Gastroesophageal sphincter (tissue), 4 donors: ENCODE data around the gene ARHGEF3. TPM values are rescaled to one million over a fixed set of nuclear protein-coding genes. Genes with fewer than 3 reads are reported as not detected.
"Not testable (repeated sequence)": the region's sequence is repeated elsewhere in the genome, so short reads cannot be mapped to it uniquely, and the experiment has no call there.

Experiments used
- ATAC-seq: fragments of 150-250 bp; one replicate; pipeline ENCODE4 v1.9.1; 2016; ENCODE audit warnings: mild to moderate bottlenecking, moderate library complexity
- H3K27ac ChIP-seq, 4 donors: fragments of 200-600 bp; sonication (generic) in 3 of 4; 1 replicate in 3 of 4; 2 replicates in 1 of 4; pipeline ENCODE4 v1.5.1; 2016 to 2019
- H3K27me3 ChIP-seq: fragments of 200-600 bp; sonication (generic); one replicate; pipeline ENCODE4 v1.5.1; 2019
- H3K36me3 ChIP-seq, 2 donors: fragments of 200-600 bp; sonication (generic); one replicate each; pipeline ENCODE4 v1.5.1; 2019; ENCODE audit warnings: control low read depth in 1 of 2
- H3K4me1 ChIP-seq, 3 donors: fragments of 200-600 bp; sonication (generic); 1 replicate in 2 of 3; 2 replicates in 1 of 3; pipeline ENCODE4 v1.5.1; 2016 to 2019; ENCODE audit warnings: control low read depth in 2 of 3
- H3K4me3 ChIP-seq, 2 donors: fragments of 200-600 bp; sonication (generic); one replicate each; pipeline ENCODE4 v1.5.1; 2019; ENCODE audit warnings: mild to moderate bottlenecking in 1 of 2, moderate library complexity in 1 of 2
- H3K9me3 ChIP-seq, 3 donors: fragments of 200-600 bp; sonication (generic); one replicate each; pipeline ENCODE4 v1.5.1; 2017 to 2019; ENCODE audit warnings: control low read depth in 2 of 3
- EP300 ChIP-seq: sonication (generic); formaldehyde crosslinking; IDR thresholded peaks from one replicate; pipeline ENCODE4 v1.6.1; 2017; ENCODE audit warnings: antibody characterized with exemption, mild to moderate bottlenecking
- POLR2A ChIP-seq, 2 donors: fragments of 450-650 bp; IDR thresholded peaks; one replicate each; pipeline ENCODE4 v1.6.1; 2017; ENCODE audit warnings: antibody characterized with exemption in 2 of 2, mild to moderate bottlenecking in 2 of 2, moderate library complexity in 1 of 2
- POLR2AphosphoS5 ChIP-seq: sonication (generic); formaldehyde crosslinking; IDR thresholded peaks from one replicate; pipeline ENCODE4 v1.6.1; 2017; ENCODE audit warnings: antibody characterized with exemption
- WGBS, 2 donors: methylation state at CpG; one replicate each; pipeline ENCODE4 v1.1.5; 2018; ENCODE audit warnings: low coverage in 1 of 2; 5-methylcytosine and 5-hydroxymethylcytosine counted together
- total RNA-seq, 4 donors: library from RNA; depleted of rRNA; stranded (reverse); fragments of >200 nt; gene quantifications; one replicate each; pipeline ENCODE4 v1.1.0, GENCODE V29; 2016
- TF ChIP-seq, protein P1 (sequence below), 4 experiments: fragments of 200-600 bp in 2 of 4; fragments of 450-650 bp in 2 of 4; sonication (generic) in 1 of 4; IDR thresholded peaks; one replicate each; pipeline ENCODE4 v1.5.1; 2017 to 2019; ENCODE audit warnings: antibody characterized with exemption in 4 of 4, mild to moderate bottlenecking in 2 of 4, moderate library complexity in 2 of 4

Gene ARHGEF3
- total RNA-seq, 4 donors from 2014 or later = 10.1 to 21.6 (median 10.5) TPM

DNA sequence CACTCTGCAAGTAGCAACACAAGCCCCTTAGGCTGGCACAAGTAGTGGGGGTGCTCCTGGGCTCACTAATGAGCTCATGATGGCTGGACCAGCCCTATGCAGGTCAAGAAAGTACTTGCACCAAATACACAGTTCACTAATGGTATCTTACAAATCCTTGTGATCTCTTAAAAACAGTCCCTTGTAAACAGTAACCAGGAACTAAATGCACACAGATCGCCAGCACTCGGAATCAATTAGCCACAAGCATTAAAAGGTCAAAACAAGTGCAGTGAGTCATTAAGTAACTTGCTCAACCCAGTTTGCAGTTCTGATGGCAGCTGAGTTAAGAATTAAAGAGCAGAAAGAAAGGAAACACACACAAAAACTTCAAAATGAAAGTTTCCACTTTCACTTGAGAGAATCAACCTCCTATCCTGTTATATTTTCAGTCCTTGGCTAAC is 43.2 kb downstream of the ARHGEF3 start:
- Histone ChIP-seq H3K4me1 (peaks cover 0 to 34% (median 0%) of the 10 kb centered on the region in 3 donors), H3K27ac (peak overlapping the region in 3 of 4 donors; percentile 15 to 52 (median 38)), H3K36me3 (peaks cover 0 to 18% of the 10 kb centered on the region in 2 donors), H3K4me3 (no peak overlapping the region), H3K27me3 (no peaks in the 10 kb centered on the region), H3K9me3 (no peaks in the 10 kb centered on the region)
- peak; percentile 71 for ATAC-seq
- 0% methylated on average over 2 of the region's 2 CpGs; no CpG with 5 or more reads in 1 of the 2 donors for WGBS, 2 donors
- no peak for TF ChIP-seq POLR2A (IDR thresholded peaks at IDR 0.05)
- TF ChIP-seq, protein P1, sequence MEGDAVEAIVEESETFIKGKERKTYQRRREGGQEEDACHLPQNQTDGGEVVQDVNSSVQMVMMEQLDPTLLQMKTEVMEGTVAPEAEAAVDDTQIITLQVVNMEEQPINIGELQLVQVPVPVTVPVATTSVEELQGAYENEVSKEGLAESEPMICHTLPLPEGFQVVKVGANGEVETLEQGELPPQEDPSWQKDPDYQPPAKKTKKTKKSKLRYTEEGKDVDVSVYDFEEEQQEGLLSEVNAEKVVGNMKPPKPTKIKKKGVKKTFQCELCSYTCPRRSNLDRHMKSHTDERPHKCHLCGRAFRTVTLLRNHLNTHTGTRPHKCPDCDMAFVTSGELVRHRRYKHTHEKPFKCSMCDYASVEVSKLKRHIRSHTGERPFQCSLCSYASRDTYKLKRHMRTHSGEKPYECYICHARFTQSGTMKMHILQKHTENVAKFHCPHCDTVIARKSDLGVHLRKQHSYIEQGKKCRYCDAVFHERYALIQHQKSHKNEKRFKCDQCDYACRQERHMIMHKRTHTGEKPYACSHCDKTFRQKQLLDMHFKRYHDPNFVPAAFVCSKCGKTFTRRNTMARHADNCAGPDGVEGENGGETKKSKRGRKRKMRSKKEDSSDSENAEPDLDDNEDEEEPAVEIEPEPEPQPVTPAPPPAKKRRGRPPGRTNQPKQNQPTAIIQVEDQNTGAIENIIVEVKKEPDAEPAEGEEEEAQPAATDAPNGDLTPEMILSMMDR (IDR thresholded peaks at IDR 0.05) = no peak
- TF ChIP-seq POLR2AphosphoS5 = peak; percentile 21
- no peak for TF ChIP-seq EP300

DNA sequence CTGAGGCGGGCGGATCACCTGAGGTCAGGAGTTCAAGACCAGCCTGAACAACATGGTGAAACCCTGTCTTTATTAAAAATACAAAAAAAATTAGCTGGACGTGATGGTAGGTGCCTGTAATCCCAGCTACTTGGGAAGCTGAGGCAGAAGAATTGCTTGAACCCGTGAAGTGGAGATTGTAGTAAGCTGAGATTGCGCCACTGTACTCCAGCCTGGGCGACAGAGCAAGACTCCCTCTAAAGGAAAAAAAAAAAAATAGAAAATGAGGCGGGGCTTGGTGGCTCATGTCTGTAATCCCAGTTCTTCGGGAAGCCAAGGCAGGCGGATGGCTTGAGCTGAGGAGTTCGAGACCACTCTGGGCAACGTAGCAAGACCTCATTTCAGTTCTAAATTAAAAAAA is 43.7 kb downstream of the ARHGEF3 start:
- Histone ChIP-seq H3K36me3 (peaks cover 0 to 23% of the 10 kb centered on the region in 2 donors), H3K4me1 (peaks cover 0 to 34% (median 0%) of the 10 kb centered on the region in 3 donors), H3K27ac (peak overlapping the region in 2 of 4 donors; percentile 38 to 52)
- not testable (repeated sequence) for H3K9me3 ChIP-seq, H3K4me3 ChIP-seq, H3K27me3 ChIP-seq, ATAC-seq
- WGBS, 2 donors = 86 to 91% methylated on average over 6 to 9 of the region's 11 CpGs

DNA sequence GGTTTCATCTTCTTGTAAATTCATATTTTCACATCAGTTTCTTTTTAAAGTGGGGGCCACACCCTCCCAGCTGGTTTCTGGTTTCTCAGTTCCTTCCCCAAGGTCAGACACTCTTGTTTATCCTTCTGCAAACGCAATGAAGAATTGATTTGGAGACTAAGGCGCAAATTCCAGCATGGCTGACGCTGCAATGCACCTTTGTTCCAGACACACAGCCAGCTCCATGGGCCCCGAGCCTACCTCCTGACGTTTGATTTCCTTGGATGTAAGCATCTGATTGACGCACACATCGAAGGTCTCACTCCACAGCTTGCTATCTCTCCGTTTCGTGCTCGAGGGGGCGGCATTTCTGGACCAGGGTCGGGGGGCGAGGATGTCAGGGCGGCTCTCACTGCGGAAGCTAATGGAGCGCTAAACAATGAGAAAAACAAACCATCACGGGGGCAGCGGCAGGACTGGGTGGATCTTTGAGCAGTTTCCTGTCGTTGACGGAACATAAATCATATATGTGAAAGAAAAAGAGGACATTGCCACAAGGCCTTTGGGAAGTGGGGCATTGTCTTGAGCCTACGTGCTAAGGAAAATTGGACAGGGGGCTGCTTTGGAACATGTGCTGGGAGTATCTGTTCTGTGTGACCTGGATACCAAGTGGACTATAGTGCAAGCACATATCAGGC is 46.9 kb downstream of the ARHGEF3 start:
- Histone ChIP-seq H3K36me3 (peaks cover 0 to 41% of the 10 kb centered on the region in 2 donors), H3K4me1 (peaks cover 0 to 30% (median 0%) of the 10 kb centered on the region in 3 donors), H3K9me3 (no peaks in the 10 kb centered on the region), H3K27ac (peak overlapping the region in 3 of 4 donors; percentile 45 to 63 (median 46)), H3K4me3 (peak overlapping the region in 1 of 2 donors; percentile 29), H3K27me3 (no peaks in the 10 kb centered on the region)
- 52% methylated on average over 9 to 14 of the region's 21 CpGs for WGBS, 2 donors
- ATAC-seq = no peak
- TF ChIP-seq POLR2A (IDR thresholded peaks at IDR 0.05) (peak in 1 of 2 donors; percentile 12), POLR2AphosphoS5 (no peak), EP300 (no peak)
- TF ChIP-seq, protein P1 (IDR thresholded peaks at IDR 0.05) = no peak

DNA sequence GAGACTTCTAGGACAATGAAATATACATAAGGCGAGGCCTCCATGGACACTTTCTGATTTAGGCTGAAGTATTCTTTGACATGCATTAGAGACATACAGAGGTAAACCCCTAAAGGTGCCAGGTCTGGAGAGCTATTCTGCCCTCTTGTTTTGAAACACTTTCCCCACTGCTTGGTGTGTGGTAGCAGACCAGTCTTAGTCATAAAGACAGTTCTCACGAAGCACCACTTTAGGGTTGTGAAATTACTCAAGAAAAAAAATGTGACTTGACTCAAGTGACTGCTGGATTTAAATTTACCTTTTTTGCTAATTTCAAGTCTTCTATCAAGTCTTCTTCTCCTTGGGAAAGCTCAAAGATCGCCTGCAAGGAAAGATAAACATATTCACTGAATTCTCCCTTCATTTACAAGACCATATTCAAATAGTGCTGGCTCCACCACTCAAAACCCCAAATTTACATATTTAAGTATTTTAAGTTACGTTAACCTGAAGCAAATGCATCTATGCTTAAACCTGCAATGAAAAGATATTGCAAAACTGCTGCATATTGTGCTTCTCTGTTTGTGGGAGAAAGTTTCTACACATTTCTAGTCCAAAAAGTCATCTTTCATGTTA is 48.4 kb downstream of the ARHGEF3 start:
- Histone ChIP-seq H3K9me3 (no peaks in the 10 kb centered on the region), H3K27ac (no peak overlapping the region), H3K27me3 (no peaks in the 10 kb centered on the region), H3K36me3 (peaks cover 0 to 51% of the 10 kb centered on the region in 2 donors), H3K4me3 (no peak overlapping the region), H3K4me1 (peaks cover 0 to 28% (median 0%) of the 10 kb centered on the region in 3 donors)
- no peak for ATAC-seq
- WGBS, 2 donors = 75 to 94% methylated on average over 3 to 4 of the region's 4 CpGs
- TF ChIP-seq POLR2AphosphoS5 = no peak
- TF ChIP-seq, protein P1 (IDR thresholded peaks at IDR 0.05) = no peak
- no peak for TF ChIP-seq POLR2A (IDR thresholded peaks at IDR 0.05)
- TF ChIP-seq EP300 = no peak

DNA sequence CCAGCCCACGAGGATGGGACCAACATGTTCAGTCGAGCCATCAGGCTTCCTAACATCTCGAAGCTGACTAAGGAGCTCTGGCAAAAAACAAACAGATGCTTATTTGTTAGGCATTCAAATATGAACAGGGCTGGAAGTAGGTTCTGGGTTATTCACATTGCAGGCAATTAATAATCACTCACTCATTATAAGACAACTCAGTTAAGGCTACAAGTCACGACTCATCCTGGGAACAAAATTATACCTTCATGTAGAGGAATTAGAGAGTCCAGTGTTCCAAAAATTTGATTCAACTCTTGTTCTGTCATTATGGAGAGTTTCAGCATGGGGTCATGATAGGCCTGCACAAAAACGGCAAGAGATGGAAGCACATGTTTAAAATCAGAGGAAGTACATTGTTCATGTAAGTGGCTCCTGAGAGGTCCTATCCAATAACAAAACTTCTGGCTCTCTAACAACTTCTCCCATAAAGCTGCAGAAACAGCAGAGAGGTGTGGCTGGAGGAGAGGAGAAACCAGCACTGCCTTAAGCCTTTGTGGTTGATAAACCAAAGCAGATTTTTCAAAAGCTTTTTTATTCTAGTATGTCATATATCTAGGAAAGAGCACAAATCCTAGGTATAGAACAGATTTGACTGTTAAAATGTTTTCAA is 50.6 kb downstream of the ARHGEF3 start:
- H3K27ac ChIP-seq = no peak overlapping the region
- no peak for ATAC-seq
- WGBS, 2 donors = 69 to 72% methylated on average over 5 of the region's 5 CpGs

More for the DNA sequence above, 50.6 kb downstream of the ARHGEF3 start:
- TF ChIP-seq, protein P1 (IDR thresholded peaks at IDR 0.05) = no peak
- TF ChIP-seq POLR2A (IDR thresholded peaks at IDR 0.05) (no peak), EP300 (no peak), POLR2AphosphoS5 (no peak)
- H3K27me3 ChIP-seq = no peaks in the 10 kb centered on the region
- peaks cover 0 to 64% of the 10 kb centered on the region in 2 donors for H3K36me3 ChIP-seq
- H3K4me3 ChIP-seq = no peak overlapping the region
- H3K9me3 ChIP-seq = no peaks in the 10 kb centered on the region
- H3K4me1 ChIP-seq = peaks cover 0 to 27% (median 0%) of the 10 kb centered on the region in 3 donors
